Islet precursor cell (in vitro differentiated cells): ENCODE data around the gene RFPL2.
"Not testable (repeated sequence)": the region's sequence is repeated elsewhere in the genome, so short reads cannot be mapped to it uniquely, and the experiment has no call there.

Experiments used
- DNase-seq: peaks from one replicate; pipeline ENCODE4 v3.0.0-alpha.2; 2018

RFPL2 gene

GRCh38 chr22:32160411-32160810 is 44.5 kb downstream of the RFPL2 start:
- DNase-seq = not testable (repeated sequence)

- DNase-seq = no peak
These were observed 46.0 kb downstream of the RFPL2 start, which contains the start of gene C22orf42 for GRCh38 chr22:32158712-32159533. TSS of gene C22orf42 (minus strand) at chr22:32159303. CDS start at chr22:32159215, 88 bp downstream.

GRCh38 chr22:32157632-32158031 is 47.2 kb downstream of the RFPL2 start:
- peak; percentile 21 for DNase-seq

GRCh38 chr22:32154727-32155126 is 50.1 kb downstream of the RFPL2 start:
- DNase-seq = not testable (repeated sequence)

GRCh38 chr22:32151641-32152040 is 53.2 kb downstream of the RFPL2 start:
- not testable (repeated sequence) for DNase-seq

GRCh38 chr22:32150647-32151046 is 54.2 kb downstream of the RFPL2 start:
- not testable (repeated sequence) for DNase-seq

GRCh38 chr22:32148372-32148771 is 56.5 kb downstream of the RFPL2 start:
- DNase-seq = not testable (repeated sequence)

GRCh38 chr22:32147128-32147527 is 57.7 kb downstream of the RFPL2 start:
- not testable (repeated sequence) for DNase-seq

- no peak for DNase-seq
These were observed 60.2 kb downstream of the RFPL2 start for GRCh38 chr22:32144496-32145274.

GRCh38 chr22:32142600-32142999 is 62.3 kb downstream of the RFPL2 start:
- DNase-seq = no peak

GRCh38 chr22:32140688-32141087 is 64.2 kb downstream of the RFPL2 start:
- DNase-seq = not testable (repeated sequence)
